Hepatocyte (in vitro differentiated cells): Measurements from ENCODE around the gene DCUN1D2.

ENCODE experiments used
- EZH2 ChIP-seq: fragments of 200-600 bp; sonication (generic); IDR thresholded peaks from 2 replicates; pipeline ENCODE4 v1.6.1; 2016; ENCODE audit warnings: antibody characterized with exemption, mild to moderate bottlenecking, borderline replicate concordance
- TF ChIP-seq, protein P1 (sequence below): fragments of 200-600 bp; sonication (generic); IDR thresholded peaks from 2 replicates; pipeline ENCODE4 v1.5.1; 2016; ENCODE audit warnings: antibody characterized with exemption, mild to moderate bottlenecking; ENCODE audit not compliant: poor library complexity

DNA sequence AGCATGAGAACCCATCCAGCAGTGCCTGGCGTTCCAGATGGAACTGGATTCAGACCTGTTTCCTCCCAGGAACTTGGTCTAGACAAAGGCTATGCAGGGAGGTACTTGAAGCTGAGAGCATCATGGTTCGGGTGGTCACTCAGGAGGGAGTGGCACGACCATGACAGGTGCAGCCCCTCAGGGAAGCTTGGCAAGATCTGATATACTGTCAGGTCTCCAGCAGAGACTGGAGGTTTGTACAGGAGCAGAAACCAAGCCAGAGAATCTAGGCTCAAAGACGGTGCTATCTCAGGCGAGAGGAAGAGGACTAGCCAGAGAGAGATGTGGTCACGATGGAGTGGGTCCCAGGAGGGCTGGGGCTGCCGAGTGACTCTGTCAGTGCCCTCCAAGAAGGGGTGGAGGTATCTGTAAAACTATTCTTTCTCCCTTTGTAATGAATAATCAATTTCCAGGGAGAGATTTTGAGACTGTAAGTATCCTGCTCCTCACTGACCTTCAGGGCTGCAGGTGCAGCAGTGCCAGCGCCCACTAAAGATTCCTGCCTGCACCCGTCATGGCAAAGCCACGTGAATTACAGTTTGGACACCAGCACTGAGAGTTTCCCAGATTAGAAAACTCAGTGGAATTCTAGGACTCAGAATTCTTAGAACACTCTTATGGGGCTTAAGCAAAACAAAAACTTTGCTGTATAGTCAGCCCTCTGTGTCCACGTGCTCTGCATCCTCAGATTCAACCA lies 10.2 kb upstream of the DCUN1D2 start:
- TF ChIP-seq, protein P1, sequence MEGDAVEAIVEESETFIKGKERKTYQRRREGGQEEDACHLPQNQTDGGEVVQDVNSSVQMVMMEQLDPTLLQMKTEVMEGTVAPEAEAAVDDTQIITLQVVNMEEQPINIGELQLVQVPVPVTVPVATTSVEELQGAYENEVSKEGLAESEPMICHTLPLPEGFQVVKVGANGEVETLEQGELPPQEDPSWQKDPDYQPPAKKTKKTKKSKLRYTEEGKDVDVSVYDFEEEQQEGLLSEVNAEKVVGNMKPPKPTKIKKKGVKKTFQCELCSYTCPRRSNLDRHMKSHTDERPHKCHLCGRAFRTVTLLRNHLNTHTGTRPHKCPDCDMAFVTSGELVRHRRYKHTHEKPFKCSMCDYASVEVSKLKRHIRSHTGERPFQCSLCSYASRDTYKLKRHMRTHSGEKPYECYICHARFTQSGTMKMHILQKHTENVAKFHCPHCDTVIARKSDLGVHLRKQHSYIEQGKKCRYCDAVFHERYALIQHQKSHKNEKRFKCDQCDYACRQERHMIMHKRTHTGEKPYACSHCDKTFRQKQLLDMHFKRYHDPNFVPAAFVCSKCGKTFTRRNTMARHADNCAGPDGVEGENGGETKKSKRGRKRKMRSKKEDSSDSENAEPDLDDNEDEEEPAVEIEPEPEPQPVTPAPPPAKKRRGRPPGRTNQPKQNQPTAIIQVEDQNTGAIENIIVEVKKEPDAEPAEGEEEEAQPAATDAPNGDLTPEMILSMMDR, result no peak
- no peak for TF ChIP-seq EZH2
